GM23248 (cell line): ENCODE data around the gene ACAN. TPM values are rescaled to one million over a fixed set of nuclear protein-coding genes. Genes with fewer than 3 reads are reported as not detected.

Experiments
- DNase-seq: peaks from one replicate; pipeline ENCODE4 v3.0.0-alpha.2; 2015
- H2AFZ ChIP-seq: fragments of 200-600 bp; sonication (generic); 2 replicates; pipeline ENCODE4 v1.6.1; 2016; ENCODE audit warnings: antibody characterized with exemption
- H3F3A ChIP-seq: fragments of 200-600 bp; sonication (generic); 2 replicates; pipeline ENCODE4 v1.6.1; 2016; ENCODE audit warnings: mild to moderate bottlenecking, antibody characterized with exemption, mixed run types; ENCODE audit not compliant: insufficient read depth
- H3K27ac ChIP-seq: fragments of 200-600 bp; sonication (generic); 2 replicates; pipeline ENCODE4 v1.5.1; 2016; ENCODE audit warnings: mild to moderate bottlenecking
- H3K27me3 ChIP-seq: fragments of 200-600 bp; sonication (generic); replicated peaks from 2 replicates; pipeline ENCODE4 v1.6.1; 2016; ENCODE audit warnings: mild to moderate bottlenecking; ENCODE audit not compliant: insufficient read depth
- H3K36me3 ChIP-seq: fragments of 200-600 bp; sonication (generic); 2 replicates; pipeline ENCODE4 v1.6.1; 2016; ENCODE audit warnings: low read depth, mild to moderate bottlenecking
- H3K4me1 ChIP-seq: fragments of 200-600 bp; sonication (generic); 2 replicates; pipeline ENCODE4 v1.6.1; 2016; ENCODE audit warnings: mild to moderate bottlenecking; ENCODE audit not compliant: insufficient read depth
- H3K4me2 ChIP-seq: fragments of 200-600 bp; sonication (generic); one replicate; pipeline ENCODE4 v1.6.1; 2016; ENCODE audit warnings: mild to moderate bottlenecking; ENCODE audit not compliant: unreplicated experiment
- H3K4me3 ChIP-seq: fragments of 200-600 bp; sonication (generic); 2 replicates; pipeline ENCODE4 v1.5.1; 2016; ENCODE audit warnings: mild to moderate bottlenecking
- H3K79me2 ChIP-seq: fragments of 200-600 bp; sonication (generic); 2 replicates; pipeline ENCODE4 v1.6.1; 2016; ENCODE audit warnings: mild to moderate bottlenecking; ENCODE audit not compliant: insufficient read depth
- H3K9ac ChIP-seq: fragments of 200-600 bp; sonication (generic); 2 replicates; pipeline ENCODE4 v1.6.1; 2016; ENCODE audit warnings: mild to moderate bottlenecking
- H3K9me2 ChIP-seq: fragments of 200-600 bp; sonication (generic); 2 replicates; pipeline ENCODE4 v1.6.1; 2016; ENCODE audit warnings: mixed run types, mild to moderate bottlenecking, moderate library complexity; ENCODE audit not compliant: insufficient read depth
- H3K9me3 ChIP-seq: fragments of 200-600 bp; sonication (generic); one replicate; pipeline ENCODE4 v1.6.1; 2017; ENCODE audit warnings: low read depth
- H4K20me1 ChIP-seq: fragments of 200-600 bp; sonication (generic); 2 replicates; pipeline ENCODE4 v1.6.0; 2016; ENCODE audit not compliant: insufficient read depth
- EZH2 ChIP-seq: fragments of 200-600 bp; sonication (generic); IDR thresholded peaks from 2 replicates; pipeline ENCODE4 v1.6.1; 2018; ENCODE audit warnings: antibody characterized with exemption, mild to moderate bottlenecking; ENCODE audit not compliant: insufficient read depth, poor library complexity, severe bottlenecking
- EZH2phosphoT487 ChIP-seq: fragments of 200-600 bp; sonication (generic); IDR thresholded peaks from 2 replicates; pipeline ENCODE4 v1.6.1; 2018; ENCODE audit warnings: antibody characterized with exemption, moderate library complexity, mild to moderate bottlenecking, low read depth; ENCODE audit not compliant: insufficient read depth
- WGBS, 2 experiments: methylation state at CpG; one replicate each; pipeline ENCODE4 v1.1.6; 2015 to 2017; ENCODE audit warnings: low lambda C conversion rate in 2 of 2, low coverage in 1 of 2; ENCODE audit errors: missing lambda C conversion rate in 2 of 2; 5-methylcytosine and 5-hydroxymethylcytosine counted together
- in situ Hi-C: fragments of 300-500 bp; cut with MboI; formaldehyde crosslinking; loops from 2 replicates; pipeline ENCODE4 v1.15.0; 2020
- polyA plus RNA-seq: library from polyadenylated mRNA; unstranded; fragments of >200 nt; fragmentation: Nextera tagmentation; extraction: Ambion mirVana; gene quantifications from 2 replicates; pipeline ENCODE4 v1.2.1, GENCODE V29; 2016
- total RNA-seq: library from RNA; depleted of rRNA; stranded (reverse); fragments of >200 nt; shearing (Covaris generic); gene quantifications from 2 replicates; pipeline ENCODE4 v1.2.3, GENCODE V29; 2014; rRNA removed

ACAN gene
- total RNA-seq (not detected in 2 replicates), polyA plus RNA-seq (not detected in 2 replicates)

DNA sequence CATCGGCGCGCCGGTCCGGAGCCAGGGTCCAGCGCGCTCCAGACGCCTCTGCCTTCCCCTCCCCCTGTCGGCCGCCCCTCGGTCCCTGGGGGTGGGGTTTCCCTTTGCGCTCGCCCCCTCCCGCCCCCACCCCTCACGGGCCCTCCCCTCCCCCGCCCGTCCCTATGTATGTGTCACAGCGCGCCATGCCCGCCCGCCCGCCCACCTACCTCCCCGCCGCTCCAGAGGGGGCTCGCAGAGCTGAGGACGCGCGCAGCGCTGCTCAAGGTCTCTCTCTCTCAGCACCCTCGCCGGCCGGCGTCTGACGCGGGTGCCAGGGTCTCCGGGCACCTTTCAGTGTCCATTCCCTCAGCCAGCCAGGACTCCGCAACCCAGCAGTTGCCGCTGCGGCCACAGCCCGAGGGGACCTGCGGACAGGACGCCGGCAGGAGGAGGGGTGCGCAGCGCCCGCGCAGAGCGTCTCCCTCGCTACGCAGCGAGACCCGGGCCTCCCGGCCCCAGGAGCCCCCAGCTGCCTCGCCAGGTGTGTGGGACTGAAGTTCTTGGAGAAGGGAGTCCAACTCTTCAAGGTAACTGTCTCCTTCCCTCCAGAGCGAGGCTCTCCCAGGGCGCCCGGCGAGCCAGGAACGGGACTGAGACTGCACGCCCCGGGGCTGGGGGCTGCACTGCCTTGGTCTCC lies at the start of gene ACAN:
Gene ACAN, plus strand, starts transcription at position 196 of the 679 bp plus-strand sequence. CDS start 32,771 bp downstream, outside the sequence.
- Histone ChIP-seq H2AFZ (no peak within 1 kb of the TSS), H3K27me3 (peaks cover 40% of the 10 kb centered on the region), H3K79me2 (no peaks in the 10 kb centered on the region), H3K9ac (no peak within 1 kb of the TSS), H3K9me3 (no peaks in the 10 kb centered on the region), H3F3A (no peaks in the 10 kb centered on the region), H3K4me1 (no peaks in the 10 kb centered on the region), H3K36me3 (no peaks in the 10 kb centered on the region), H3K4me3 (no peak within 1 kb of the TSS), H3K27ac (no peak within 1 kb of the TSS), H3K9me2 (no peaks in the 10 kb centered on the region), H4K20me1 (no peaks in the 10 kb centered on the region), H3K4me2 (no peak within 1 kb of the TSS)
- in situ Hi-C loops: no loop called here
- TF ChIP-seq EZH2 (no peak), EZH2phosphoT487 (no peak)
- WGBS, 2 experiments: 4 to 5% methylated on average over 26 to 50 of the region's 61 CpGs
- DNase-seq: no peak

DNA sequence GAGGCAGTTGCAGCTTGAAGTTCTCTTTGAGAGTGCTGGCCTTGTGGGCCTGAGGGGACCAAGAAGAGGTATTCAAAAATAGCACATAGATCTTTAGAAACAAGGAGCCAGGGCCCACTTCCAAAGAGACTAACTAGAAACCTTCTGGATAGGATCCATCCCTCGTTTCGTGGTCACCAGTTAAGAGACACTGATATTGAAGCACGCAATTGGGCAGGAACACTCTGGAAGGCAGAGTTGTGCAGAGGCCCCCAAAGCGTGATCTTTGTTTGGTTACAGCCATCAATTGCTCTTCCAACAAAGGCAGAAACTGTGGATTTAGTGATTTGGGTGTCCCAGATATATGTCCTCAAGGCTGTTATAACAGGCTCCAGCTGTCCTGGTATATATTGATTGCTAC lies 46.7 kb upstream of the ACAN start:
- Histone ChIP-seq H3K9me3 (no peaks in the 10 kb centered on the region), H3K4me2 (no peak overlapping the region), H3K4me1 (no peaks in the 10 kb centered on the region), H3K9ac (no peak overlapping the region), H3K36me3 (no peaks in the 10 kb centered on the region), H3F3A (no peaks in the 10 kb centered on the region), H2AFZ (no peak overlapping the region), H3K4me3 (no peak overlapping the region), H3K9me2 (no peaks in the 10 kb centered on the region; the same call in 1 of the 2 replicates), H3K79me2 (no peaks in the 10 kb centered on the region), H3K27me3 (peaks cover 66% of the 10 kb centered on the region), H4K20me1 (no peaks in the 10 kb centered on the region), H3K27ac (no peak overlapping the region)
- no peak for DNase-seq
- WGBS, 2 experiments: 50% methylated on average over 4 of the region's 4 CpGs
- TF ChIP-seq EZH2: no peak
- TF ChIP-seq EZH2phosphoT487: no peak
- in situ Hi-C loops: no loop called here

GRCh38 chr15:88756921-88757320 lies 46.3 kb upstream of the ACAN start:
- Histone ChIP-seq H3K9me2 (no peaks in the 10 kb centered on the region; the same call in 1 of the 2 replicates), H3K9me3 (no peaks in the 10 kb centered on the region), H3K79me2 (no peaks in the 10 kb centered on the region), H3K4me3 (no peak overlapping the region), H3K27me3 (peaks cover 62% of the 10 kb centered on the region), H4K20me1 (no peaks in the 10 kb centered on the region), H2AFZ (no peak overlapping the region), H3K4me1 (no peaks in the 10 kb centered on the region), H3K4me2 (no peak overlapping the region), H3K9ac (no peak overlapping the region), H3K27ac (no peak overlapping the region), H3F3A (no peaks in the 10 kb centered on the region), H3K36me3 (no peaks in the 10 kb centered on the region)
- DNase-seq: no peak
- 40 to 41% methylated on average over 3 of the region's 3 CpGs for WGBS, 2 experiments
- TF ChIP-seq EZH2 (no peak), EZH2phosphoT487 (no peak)
- in situ Hi-C loops: no loop called here

DNA sequence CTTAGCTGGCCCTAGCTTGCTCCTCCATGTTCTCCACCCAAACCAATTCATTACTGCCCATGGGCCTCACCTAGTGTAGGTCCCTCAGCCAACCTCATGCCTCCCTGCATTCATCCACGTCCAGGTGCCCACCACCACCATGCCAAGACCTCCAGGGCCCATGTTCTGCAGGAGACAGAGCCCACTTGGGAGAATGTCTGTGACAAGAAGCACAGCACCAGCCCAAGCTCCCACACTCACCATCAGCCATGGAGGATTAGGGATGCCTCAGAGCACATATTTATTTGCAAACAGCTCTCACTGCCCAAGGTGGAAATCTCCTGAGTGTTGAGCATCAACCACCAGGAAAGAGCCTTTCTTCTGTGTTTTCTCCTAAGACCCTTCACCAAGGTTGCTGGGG lies 43.4 kb upstream of the ACAN start:
- no peaks in the 10 kb centered on the region for H3K9me2 ChIP-seq
- WGBS, 2 experiments: 0 to 5% methylated on average over 1 of the region's 1 CpG
- no peaks in the 10 kb centered on the region for H3F3A ChIP-seq
- no peak overlapping the region for H3K9ac ChIP-seq
- H3K79me2 ChIP-seq: no peaks in the 10 kb centered on the region
- H3K4me2 ChIP-seq: no peak overlapping the region
- no peaks in the 10 kb centered on the region for H3K36me3 ChIP-seq
- no peak for TF ChIP-seq EZH2
- TF ChIP-seq EZH2phosphoT487: no peak
- H3K4me3 ChIP-seq: no peak overlapping the region
- H3K4me1 ChIP-seq: no peaks in the 10 kb centered on the region
- H3K27me3 ChIP-seq: peaks cover 42% of the 10 kb centered on the region
- H2AFZ ChIP-seq: no peak overlapping the region
- no peaks in the 10 kb centered on the region for H4K20me1 ChIP-seq
- no peak for DNase-seq
- H3K9me3 ChIP-seq: no peaks in the 10 kb centered on the region
- H3K27ac ChIP-seq: no peak overlapping the region
- in situ Hi-C loops: no loop called here
